ENCODE measurements around the gene HNRNPA0. TPM values are rescaled to one million over a fixed set of nuclear protein-coding genes. Genes with fewer than 3 reads are reported as not detected.

The HNRNPA0 gene
- total RNA-seq, 4 donors from 2014 or later = 5.9 to 44.7 (median 21.0) TPM

- H3K4me3 ChIP-seq = no peak overlapping the region
- H3K27ac ChIP-seq = no peak overlapping the region
- H3K27me3 ChIP-seq = no peaks in the 10 kb centered on the region
- no peaks in the 10 kb centered on the region for H3K9me3 ChIP-seq
- DNase-seq = no peak
- H3K4me1 ChIP-seq = no peaks in the 10 kb centered on the region
- no peaks in the 10 kb centered on the region for H3K36me3 ChIP-seq
- intact Hi-C loops (cut with DNase I; ENCODE audit: low total_unique reads) = no loop called here
- TF ChIP-seq POLR2A (IDR thresholded peaks at IDR 0.05) (no peak), CTCF (IDR thresholded peaks at IDR 0.05) (no peak)
These were observed 29.9 kb downstream of the HNRNPA0 start for GRCh38 chr5:137724251-137724650.

GRCh38 chr5:137718611-137719010 is 35.6 kb downstream of the HNRNPA0 start:
- Histone ChIP-seq H3K4me1 (no peaks in the 10 kb centered on the region), H3K4me3 (no peak overlapping the region), H3K27me3 (no peaks in the 10 kb centered on the region), H3K27ac (no peak overlapping the region), H3K9me3 (peaks cover 0 to under 1% of the 10 kb centered on the region in 2 donors), H3K36me3 (no peaks in the 10 kb centered on the region)
- intact Hi-C loops (cut with DNase I; ENCODE audit: low total_unique reads) = no loop called here
- TF ChIP-seq CTCF (IDR thresholded peaks at IDR 0.05) (no peak), POLR2A (IDR thresholded peaks at IDR 0.05) (no peak)
- DNase-seq = no peak

GRCh38 chr5:137716337-137716736 is 37.8 kb downstream of the HNRNPA0 start:
- no peak for DNase-seq
- Histone ChIP-seq H3K27ac (no peak overlapping the region), H3K36me3 (no peaks in the 10 kb centered on the region), H3K4me1 (no peaks in the 10 kb centered on the region), H3K27me3 (no peaks in the 10 kb centered on the region), H3K9me3 (peaks cover 0 to 6% of the 10 kb centered on the region in 2 donors), H3K4me3 (no peak overlapping the region)
- intact Hi-C loops (cut with DNase I; ENCODE audit: low total_unique reads) = no loop called here
- TF ChIP-seq POLR2A (IDR thresholded peaks at IDR 0.05) = no peak

GRCh38 chr5:137715456-137715855 is 38.7 kb downstream of the HNRNPA0 start:
- Histone ChIP-seq H3K27me3 (no peaks in the 10 kb centered on the region), H3K4me3 (no peak overlapping the region), H3K27ac (no peak overlapping the region), H3K9me3 (peaks cover 0 to 6% of the 10 kb centered on the region in 2 donors), H3K4me1 (no peaks in the 10 kb centered on the region), H3K36me3 (no peaks in the 10 kb centered on the region)
- intact Hi-C loops (cut with DNase I; ENCODE audit: low total_unique reads) = no loop called here
- TF ChIP-seq POLR2A (IDR thresholded peaks at IDR 0.05) = no peak
- TF ChIP-seq CTCF (IDR thresholded peaks at IDR 0.05) = no peak
- DNase-seq = no peak

GRCh38 chr5:137714946-137715345 is 39.2 kb downstream of the HNRNPA0 start:
- H3K27ac ChIP-seq = no peak overlapping the region
- no peaks in the 10 kb centered on the region for H3K36me3 ChIP-seq
- H3K27me3 ChIP-seq = no peaks in the 10 kb centered on the region
- no peak overlapping the region for H3K4me3 ChIP-seq
- no peaks in the 10 kb centered on the region for H3K4me1 ChIP-seq
- DNase-seq = no peak
- intact Hi-C loops (cut with DNase I; ENCODE audit: low total_unique reads) = no loop called here
- H3K9me3 ChIP-seq = peaks cover 0 to 6% of the 10 kb centered on the region in 2 donors
- TF ChIP-seq CTCF (IDR thresholded peaks at IDR 0.05) = no peak
- TF ChIP-seq POLR2A (IDR thresholded peaks at IDR 0.05) = no peak

- no peak for TF ChIP-seq POLR2A (IDR thresholded peaks at IDR 0.05)
- TF ChIP-seq CTCF (IDR thresholded peaks at IDR 0.05) = no peak
- H3K36me3 ChIP-seq = no peaks in the 10 kb centered on the region
- H3K27me3 ChIP-seq = no peaks in the 10 kb centered on the region
- H3K27ac ChIP-seq = no peak overlapping the region
- no peak overlapping the region for H3K4me3 ChIP-seq
- no peaks in the 10 kb centered on the region for H3K4me1 ChIP-seq
- DNase-seq = no peak
- intact Hi-C loops (cut with DNase I; ENCODE audit: low total_unique reads) = no loop called here
- H3K9me3 ChIP-seq = peaks cover 0 to 6% of the 10 kb centered on the region in 2 donors
These were observed 39.7 kb downstream of the HNRNPA0 start for GRCh38 chr5:137714494-137714893.

Measured in uterus (tissue), 4 donors.